Forelimb muscle (tissue), 1 donor: ENCODE results near the gene SPACA4. TPM values are rescaled to one million over a fixed set of nuclear protein-coding genes. Genes with fewer than 3 reads are reported as not detected.
"Not testable (repeated sequence)": the region's sequence is repeated elsewhere in the genome, so short reads cannot be mapped to it uniquely, and the experiment has no call there.

Source experiments
- DNase-seq: peaks from one replicate; pipeline ENCODE4 v3.0.0-alpha.2; 2013; ENCODE audit warnings: low read depth
- polyA plus RNA-seq: library from polyadenylated mRNA; unstranded; fragments of 120-200 nt; gene quantifications from one replicate; pipeline ENCODE4 v1.2.1, GENCODE V29; 2013; ENCODE audit not compliant: insufficient read length

SPACA4 gene
- polyA plus RNA-seq, 1 donor = not detected

GRCh38 chr19:48618278-48618915, 11.9 kb downstream of the SPACA4 start:
- no peak for DNase-seq

DNA sequence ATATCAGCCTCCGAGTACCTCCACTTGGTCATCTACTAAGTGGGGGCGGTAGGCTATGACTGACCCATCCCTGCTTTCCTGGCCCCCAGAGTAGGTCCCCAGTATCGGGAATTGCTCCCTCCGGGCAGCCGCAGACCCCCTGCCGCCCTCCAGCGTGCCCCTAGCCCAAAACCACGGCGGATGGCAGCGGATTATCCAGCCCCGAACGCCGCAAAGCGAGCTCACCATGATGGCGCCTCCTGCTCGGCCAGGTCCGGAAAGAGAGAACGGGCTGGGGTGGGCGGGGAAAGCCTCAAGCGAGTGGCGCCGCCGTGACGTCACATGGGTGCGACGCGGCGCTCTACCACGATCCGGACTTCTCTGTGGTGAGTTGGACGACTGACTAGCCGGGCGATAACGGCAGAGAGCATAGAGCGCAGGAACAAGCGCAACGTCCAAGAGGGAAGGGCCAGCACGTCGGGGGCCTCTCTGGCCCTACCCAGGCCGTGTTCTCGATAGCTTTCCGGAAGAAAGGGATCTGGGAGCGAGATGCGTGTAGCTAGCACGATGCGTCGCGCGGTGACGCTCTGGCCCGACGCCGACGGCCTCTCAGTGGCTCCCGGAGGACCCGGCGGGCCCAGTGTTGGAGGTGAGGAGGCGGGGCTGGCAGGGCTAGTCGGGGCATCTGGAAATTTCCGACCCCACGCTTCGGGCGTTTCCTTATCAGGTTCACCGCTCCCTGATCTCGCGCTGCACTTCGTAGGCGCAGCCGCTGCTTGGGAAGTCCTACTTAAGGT, 12.6 kb downstream of the SPACA4 start, which contains the start of the genes RPL18 and SPHK2:
TSS of gene RPL18 (minus strand) at position 263 of the 776 bp plus-strand sequence. CDS start at position 228, 35 bp downstream.
TSS of gene SPHK2 (plus strand) at position 591 of the 776 bp plus-strand sequence. CDS start 1,009 bp downstream, outside the sequence.
- DNase-seq = peak; percentile 98

DNA sequence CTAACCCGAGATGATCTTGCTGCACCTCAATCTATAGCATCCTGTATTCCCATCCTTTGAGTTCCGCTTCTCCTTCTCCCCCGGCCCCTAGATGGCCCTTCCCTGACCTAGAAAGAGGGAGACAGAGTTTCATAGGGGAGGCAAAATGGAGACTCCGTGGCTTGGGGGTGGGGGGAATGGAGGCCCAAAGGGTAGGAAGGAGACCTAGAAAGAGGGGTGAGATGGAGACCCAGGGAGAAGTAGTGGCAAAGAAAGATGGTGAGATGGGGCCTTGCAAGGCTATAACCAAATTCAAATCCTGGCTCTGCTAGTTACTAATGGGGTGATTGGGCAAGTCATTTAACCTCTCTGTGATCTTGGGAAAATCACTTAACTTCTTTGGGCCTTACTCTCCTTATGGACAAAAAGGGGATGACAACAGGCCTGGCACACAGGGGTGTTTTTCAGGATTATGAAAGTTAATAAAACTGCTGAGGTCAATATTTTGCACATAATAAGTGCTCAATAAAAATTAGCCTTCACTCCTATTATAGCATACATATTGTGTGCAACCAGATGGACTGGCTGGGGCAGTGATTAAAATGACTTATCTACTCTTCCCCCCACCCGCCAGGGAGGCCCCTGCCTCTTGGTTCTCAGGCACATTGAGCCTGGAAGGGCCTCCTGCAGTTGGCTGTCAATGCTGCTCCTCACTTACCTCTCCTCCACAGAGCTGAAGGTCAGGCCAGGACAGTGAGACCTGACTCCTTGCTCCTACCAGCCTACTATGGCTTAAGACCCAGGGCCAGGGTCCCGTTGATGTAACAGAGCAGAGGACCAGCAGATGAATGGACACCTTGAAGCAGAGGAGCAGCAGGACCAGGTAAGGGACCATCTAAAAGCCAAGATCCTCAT, 13.4 kb downstream of the SPACA4 start:
- no peak for DNase-seq

DNA sequence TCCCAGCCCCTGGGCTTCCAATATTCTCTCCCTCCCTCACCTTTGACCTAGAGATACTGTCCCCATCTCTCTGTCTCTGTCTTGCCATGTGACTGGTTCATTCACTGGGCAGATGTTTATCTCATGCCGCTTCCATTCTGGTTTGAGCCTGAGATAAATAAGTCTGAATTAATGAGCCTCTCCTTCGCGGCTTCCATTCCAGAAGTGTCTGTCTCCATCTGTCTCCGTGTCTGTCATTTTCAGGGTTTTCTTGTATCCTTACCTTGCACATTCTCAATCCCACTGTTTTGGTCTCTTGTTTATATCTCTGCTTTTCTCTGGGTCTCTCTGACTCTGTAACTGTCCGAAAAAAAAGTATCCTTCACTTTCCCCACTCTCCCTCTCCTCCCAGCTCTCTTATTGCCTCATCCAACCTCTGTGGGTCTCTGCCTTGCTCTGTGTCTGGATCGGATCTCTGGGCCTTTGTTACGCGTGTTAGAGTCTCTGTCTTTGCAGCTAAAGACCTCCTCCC, 17.1 kb downstream of the SPACA4 start:
- no peak for DNase-seq

GRCh38 chr19:48624067-48624594, 17.6 kb downstream of the SPACA4 start:
- peak; percentile 87 for DNase-seq

DNA sequence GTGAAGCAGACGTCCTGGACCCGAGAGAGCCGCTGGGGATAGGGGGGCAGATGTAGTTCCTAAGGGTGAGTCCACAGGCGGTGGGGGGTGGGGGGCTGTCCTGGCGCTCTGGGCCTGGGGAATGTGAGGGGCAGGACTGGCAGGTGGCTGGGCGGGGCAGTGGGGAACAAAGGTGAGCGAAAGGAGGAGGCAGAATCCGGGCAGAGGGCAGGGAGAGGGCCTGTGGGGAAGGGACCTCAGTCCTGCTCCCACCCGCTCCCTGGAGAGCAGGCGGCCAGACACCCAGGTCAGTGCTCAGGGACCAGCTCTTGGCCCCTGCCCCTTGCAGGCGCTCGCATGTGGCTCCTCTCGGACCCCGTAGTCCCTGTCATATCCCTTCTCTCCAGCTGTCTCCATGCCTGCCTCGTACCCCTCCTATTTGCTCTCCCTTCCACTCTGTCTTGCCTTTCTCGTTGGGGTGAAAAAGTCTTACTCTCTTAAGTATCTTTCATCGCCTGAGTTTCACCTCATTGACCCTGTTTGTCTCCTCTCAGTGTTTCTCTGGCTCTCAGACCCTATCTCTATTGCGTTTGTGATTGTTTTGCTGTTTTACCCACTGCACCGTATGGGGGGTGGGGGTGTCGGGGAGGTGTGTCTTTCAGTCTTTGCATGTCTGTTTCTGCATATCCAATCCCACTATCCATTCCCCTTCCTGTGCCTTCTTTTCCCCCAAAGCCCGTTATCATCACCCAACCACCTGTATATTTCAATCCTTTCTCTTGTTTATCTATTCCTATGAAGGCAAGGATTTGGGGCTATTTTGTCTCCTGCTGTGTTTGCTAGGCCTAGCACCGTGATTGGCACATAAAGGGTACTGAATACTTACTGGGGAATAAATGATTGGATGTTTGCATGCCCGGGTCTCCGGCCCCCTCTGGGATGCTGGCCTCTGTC, 18.5 kb downstream of the SPACA4 start:
- no peak for DNase-seq

- DNase-seq = no peak
These were observed 19.4 kb downstream of the SPACA4 start for GRCh38 chr19:48625891-48626327.

- DNase-seq = no peak
These were observed 20.8 kb downstream of the SPACA4 start for GRCh38 chr19:48627201-48627864.

DNA sequence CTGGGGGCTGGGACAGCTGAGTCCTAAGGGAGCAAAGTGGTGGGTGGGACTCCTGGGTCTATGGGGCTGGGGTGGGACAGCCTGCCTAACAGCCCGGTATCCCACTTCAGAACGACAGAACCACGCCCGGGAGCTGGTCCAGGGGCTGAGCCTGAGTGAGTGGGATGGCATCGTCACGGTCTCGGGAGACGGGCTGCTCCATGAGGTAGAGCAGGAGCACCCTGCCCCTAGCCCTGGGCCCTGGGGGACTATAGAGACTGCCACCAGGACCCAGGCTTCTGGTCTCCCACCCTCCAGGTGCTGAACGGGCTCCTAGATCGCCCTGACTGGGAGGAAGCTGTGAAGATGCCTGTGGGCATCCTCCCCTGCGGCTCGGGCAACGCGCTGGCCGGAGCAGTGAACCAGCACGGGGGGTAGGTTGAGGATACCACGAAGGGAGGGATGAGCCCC, 21.3 kb downstream of the SPACA4 start:
- DNase-seq = no peak

GRCh38 chr19:48628486-48629296, 22.1 kb downstream of the SPACA4 start:
- DNase-seq = no peak

- DNase-seq = no peak
These were observed 22.7 kb downstream of the SPACA4 start for GRCh38 chr19:48629297-48629598.

- no peak for DNase-seq
These were observed 23.2 kb downstream of the SPACA4 start for GRCh38 chr19:48629599-48630295.

- no peak for DNase-seq
These were observed 23.9 kb downstream of the SPACA4 start for GRCh38 chr19:48630296-48631063.

- no peak for DNase-seq
These were observed 24.7 kb downstream of the SPACA4 start for GRCh38 chr19:48631225-48631624.

DNA sequence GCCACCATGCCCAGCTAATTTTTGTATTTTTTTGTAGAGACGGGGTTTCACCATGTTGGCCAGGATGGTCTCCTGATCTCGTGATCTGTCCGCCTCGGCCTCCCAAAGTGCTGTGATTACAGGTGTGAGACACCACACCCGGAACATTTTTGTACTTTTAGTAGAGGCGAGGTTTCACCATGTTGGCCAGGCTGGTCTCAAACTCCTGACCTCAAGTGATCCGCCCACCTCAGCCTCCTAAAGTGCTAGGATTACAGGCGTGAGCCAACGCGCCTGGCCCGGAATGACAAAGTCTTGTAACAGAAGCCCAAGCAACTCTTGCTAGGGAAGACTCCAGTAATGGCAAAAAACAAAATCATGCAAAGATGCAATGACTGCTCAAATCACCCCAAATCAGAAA, 25.7 kb downstream of the SPACA4 start:
- DNase-seq = not testable (repeated sequence)

- no peak for DNase-seq
These were observed 26.2 kb downstream of the SPACA4 start for GRCh38 chr19:48632692-48633147.
